DMS53 treated with DMSO at 0.1 percent for 48 hours (cell line): ENCODE measurements around the gene MYO9B.
A peak's percentile ranks its signal among the peaks of the same experiment; 100 is the strongest.

Source experiments
- DNase-seq: peaks from one replicate; lab custom pipeline; 2025; ENCODE audit not compliant: unreplicated experiment; lab: John Stamatoyannopoulos, UW

Gene MYO9B

DNA sequence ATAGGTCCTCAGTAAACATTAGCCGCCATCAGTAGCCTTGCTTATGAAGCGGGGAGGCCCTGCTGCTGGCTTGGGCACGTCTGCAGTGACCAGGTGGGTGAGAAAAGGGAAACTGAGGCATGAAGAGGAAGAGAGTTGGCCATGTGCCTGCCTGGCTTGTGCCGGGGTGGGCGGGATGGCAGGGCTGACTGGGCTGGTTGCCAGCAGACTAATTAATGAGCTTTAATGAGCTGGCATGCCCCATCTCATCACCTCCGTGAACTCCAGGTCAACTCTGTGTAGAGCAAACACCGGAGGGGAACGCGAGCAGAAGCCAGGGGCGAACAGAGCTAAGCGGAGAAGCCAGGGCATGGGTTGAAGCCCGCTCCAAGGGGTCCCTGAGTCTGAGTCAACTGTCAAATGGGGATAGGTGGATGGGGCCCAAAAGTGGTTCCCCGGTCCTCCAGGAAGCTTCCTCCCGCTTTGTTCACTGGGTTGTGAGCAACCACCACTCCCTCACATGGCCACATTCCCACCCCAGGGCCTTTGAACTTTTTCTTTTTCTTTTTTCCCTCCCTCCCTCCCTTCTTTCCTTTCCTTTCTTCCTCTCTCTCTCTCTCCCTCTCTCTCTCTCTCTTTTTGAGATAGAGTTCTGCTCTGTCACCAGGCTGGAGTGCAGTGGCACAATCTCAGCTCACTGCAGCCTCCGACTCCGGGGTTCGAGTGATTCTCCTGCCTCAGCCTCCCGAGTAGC is 161.4 kb downstream of the MYO9B start:
- no peak for DNase-seq

DNA sequence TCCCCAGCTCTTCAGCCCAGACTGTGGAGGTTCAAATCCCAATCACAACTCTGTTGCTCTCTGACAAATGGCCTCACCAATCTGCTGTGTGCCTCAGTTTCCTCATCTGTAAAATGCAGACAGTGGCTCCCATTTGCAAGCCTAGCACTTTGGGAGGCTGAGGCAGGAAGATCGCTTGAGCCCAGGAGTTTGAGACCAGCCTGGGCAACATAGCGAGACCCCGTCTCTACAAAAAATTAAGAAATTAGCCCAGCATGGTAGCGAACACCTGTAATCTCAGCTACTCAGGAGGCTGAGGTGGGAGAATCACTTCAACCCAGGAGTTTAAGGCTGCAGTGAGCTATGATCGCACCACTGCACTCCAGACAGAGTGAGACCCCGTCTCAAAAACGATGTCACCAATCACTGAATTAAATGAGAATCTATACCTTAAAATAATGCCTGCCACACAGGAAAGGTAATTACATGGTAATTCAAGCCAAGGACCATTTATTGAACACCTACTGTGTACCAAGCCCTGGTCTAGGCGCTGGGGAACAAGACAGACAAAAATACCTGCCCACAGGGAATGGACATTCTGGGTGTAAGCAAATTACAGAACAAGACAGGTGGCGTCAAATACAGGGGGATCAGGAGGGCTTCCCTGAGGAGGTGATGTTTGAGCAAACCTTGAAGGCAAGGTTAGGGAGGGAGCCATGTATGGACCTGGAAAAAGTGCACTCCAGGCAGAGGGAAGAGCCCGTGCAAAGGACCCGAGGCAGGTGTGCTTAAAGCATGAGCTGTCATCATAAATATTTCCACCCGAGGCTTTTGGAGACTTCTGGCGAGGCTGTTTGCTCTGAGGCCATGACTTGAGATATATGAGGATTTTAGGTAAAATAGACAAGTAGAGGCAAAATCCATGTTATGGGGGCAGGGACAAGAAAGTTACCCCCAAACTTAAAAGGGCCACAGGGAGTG is 162.4 kb downstream of the MYO9B start:
- DNase-seq: no peak

- DNase-seq: no peak
These were observed 164.6 kb downstream of the MYO9B start for GRCh38 chr19:17240062-17240752.

- DNase-seq: no peak
These were observed 165.3 kb downstream of the MYO9B start for GRCh38 chr19:17240826-17241399.

- DNase-seq: no peak
These were observed 167.0 kb downstream of the MYO9B start for GRCh38 chr19:17242431-17243208.

GRCh38 chr19:17243211-17243829 is 167.7 kb downstream of the MYO9B start:
- no peak for DNase-seq

DNA sequence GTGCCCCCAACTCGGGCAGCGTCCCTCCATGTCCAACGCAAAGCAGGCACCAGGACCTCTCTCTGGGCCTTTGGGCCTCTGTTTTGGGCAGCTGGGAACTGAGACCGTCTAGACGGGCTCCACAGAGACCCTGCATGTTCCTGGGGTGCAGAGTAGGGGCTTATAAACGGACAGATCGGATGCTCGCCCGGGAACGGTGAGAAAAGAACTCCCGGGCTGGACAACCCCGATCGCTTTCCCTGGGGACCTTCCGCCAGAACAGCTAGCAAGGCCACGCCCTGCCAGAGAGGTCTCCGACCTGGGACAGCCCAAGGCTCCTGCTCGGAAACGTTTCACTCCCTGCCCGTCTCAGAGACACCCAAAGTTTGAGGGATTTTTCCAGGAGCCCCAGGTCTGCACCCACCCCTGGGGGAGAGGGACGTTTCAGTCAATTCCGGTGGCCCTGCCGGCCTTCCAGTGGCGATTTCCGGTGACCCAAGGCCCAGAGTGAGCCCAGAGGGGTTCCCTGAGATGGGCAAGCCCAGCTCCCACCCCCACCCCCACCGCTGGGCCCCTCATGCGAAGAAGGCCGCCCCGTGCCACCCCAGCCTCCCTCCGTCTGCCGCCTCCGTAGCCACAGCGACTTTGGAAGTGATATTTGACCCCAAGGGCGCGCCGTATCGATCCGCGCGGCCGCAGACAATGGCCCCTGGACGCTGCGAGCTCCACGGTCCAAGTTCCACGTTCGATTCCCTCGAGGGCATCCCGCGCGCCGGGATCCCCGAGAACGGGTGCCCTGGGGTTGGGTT is 168.4 kb downstream of the MYO9B start:
- no peak for DNase-seq

DNA sequence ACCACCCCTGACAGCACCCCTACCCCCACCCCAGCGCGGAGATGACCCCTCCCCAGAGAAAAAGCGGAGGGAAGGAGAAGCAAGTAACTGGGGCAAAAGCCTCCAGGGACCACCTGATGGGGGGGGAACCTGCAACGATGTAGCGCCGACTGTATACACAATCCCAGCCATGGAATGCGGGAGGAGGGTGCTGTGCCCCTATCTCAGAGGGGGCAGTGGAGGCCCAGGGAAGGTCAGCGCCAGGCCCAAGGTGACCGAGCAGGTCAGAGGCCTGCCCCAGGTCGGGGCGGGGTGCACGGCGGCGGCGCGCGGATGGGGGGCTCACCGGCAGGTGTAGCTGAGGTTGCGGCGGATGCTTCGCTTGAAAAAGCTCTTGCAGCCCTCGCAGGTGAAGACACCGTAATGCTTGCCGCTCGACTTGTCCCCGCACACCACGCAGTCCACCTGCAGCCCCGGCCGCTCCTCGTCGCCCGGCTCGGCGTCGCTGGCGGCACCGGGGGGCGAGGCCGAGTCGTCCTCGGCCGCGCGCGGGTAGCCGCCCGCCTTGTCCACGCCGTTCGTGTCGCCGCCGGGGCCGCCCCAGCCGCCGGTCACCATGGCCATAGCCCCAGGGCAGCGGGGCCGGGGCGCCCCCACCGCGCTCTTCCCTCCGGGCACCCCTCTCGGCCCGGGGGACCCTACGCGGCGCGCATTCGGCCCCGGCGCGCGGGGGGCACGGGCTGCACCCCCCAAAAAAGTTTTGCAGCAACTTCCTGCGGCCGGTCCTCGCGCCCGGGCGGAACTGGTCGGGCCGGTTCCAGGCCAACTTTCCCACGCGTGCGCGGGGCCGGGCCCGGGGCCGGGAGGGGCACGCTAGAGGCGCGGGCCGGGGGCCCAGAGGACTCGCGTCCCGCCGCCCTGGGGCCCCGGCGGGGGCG is 169.3 kb downstream of the MYO9B start:
- no peak for DNase-seq

DNA sequence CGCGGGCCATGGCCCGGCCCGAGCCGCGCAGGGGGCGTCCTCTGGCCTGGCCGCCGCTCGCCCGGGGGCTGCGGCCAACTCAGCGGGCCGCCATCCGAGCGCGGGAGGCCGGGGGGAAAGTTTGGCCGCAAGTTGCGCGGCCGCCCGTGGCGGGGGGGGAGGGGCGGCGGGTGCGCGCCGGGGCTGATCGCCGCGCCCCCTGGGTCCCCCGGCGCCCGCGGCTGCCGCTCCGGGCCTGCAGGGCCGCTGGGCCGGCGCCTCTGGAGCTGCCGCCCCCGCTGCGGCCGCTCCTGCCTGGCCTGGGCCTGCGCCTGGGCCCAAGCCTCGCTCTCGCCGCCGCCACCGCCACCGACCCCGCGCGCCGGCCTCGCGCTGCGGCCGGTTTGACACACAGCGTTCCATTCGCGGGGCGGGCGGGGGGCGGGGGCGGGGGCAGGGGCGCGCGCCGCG is 170.0 kb downstream of the MYO9B start, which contains the start of gene NR2F6:
Gene NR2F6 (minus strand): TSS at position 385 of the 450 bp plus-strand sequence. CDS start 699 bp downstream, outside the sequence.
- DNase-seq: no peak

DNA sequence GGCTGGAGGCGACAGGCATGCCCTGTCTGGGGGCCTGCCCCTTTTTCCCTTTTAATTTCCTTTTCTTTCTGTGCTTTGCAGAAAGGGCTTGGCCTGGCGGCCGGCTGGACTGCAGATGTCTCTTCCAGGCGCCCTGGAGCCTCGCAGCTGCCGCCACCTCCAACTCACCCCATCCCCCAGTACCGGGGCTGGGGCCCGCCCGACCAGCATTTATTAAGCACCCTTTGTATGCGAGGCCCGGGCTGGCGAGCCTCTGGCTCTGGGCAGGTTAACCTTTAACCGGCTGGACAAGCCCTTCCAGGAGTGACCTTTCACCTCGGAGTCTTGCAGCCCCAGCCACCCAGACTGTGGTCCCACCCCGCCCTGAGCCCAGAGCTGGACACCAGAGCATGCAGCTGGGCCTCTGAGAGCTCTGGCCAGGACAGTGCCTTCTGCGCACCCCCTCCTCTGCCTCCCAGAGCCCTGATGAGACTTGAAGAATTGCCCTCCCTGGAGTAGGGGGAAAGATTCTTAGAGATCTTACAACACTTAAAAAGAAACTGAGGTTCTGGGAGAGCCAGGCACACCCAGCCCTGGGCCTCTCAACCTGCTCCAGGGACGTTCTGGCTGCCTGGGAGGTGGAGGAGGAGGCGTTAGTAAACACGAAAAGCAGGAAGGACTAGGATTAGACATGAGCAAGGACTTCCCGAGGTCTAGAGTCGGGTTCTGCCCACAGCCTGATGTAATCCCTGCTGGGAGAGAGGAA is 171.3 kb downstream of the MYO9B start:
- DNase-seq: no peak

GRCh38 chr19:17248011-17248776 is 172.6 kb downstream of the MYO9B start:
- DNase-seq: peak; percentile 84

- DNase-seq: no peak
These were observed 174.4 kb downstream of the MYO9B start for GRCh38 chr19:17249887-17250548.

DNA sequence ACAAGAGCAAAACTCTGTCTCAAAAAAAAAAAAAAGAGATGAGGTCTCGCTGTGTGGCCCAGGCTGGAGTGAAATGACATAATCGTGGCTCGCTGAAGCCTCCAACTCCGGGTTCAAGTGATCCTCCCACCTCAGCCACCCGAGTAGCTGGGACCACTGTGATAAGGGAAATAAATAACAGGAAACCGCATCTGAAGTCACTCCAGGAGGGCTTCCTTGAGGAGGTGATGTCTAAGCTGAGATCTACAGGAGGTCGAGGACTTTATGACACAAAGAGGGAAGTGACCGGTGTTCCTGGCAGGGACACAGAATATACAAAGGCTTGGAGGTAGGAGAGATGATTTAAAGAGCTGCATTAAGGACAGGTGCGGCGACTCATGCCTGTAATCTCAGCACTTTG is 179.1 kb downstream of the MYO9B start:
- DNase-seq: no peak

DNA sequence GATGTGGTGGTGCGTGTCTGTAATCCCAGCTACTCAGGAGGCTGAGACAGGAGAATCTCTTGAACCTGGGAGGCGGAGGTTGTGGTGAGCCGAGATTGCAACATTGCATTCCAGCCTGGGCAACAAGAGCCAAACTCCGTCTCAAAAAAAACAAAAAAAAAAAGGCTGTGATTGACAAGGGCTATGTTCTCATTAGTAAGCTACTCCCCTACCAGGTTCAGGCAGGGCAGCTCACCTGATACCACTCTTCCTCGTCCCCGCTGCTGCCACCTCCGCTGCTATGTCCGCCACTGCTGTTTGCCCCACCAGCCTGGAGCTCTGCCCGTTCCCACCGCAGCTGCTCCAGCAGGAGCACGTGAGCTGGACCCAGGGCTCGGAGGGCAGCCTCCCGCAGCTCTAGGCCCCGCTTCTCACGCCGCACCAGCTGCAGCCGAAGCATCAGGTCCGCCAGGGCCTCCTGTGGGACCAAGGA is 179.6 kb downstream of the MYO9B start:
- no peak for DNase-seq

DNA sequence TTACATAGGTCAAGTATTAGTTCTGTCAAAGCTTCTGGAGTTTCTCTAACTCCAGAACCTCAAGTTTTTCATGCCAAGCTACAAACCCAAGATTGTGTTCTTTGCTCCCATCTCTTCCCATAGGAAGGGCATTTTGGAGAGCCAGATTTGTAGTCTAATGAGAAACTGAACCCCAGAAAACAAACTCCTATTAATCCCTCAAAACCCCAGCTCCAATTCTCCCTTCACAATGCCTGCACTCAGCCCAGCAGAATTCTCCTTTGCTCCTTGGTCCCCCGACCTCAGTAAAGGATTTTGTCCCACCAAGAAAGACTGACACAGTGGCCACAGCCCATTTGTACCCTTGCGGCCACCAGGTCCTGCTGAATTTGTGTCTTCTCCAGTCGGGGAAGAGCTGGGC is 180.6 kb downstream of the MYO9B start:
- DNase-seq: no peak
